Measurements from ENCODE around the gene DEFB131B. TPM values are rescaled to one million over a fixed set of nuclear protein-coding genes. Genes with fewer than 3 reads are reported as not detected.
"Not testable (repeated sequence)": the region's sequence is repeated elsewhere in the genome, so short reads cannot be mapped to it uniquely, and the experiment has no call there.

DEFB131B gene
- total RNA-seq (not detected), polyA plus RNA-seq (not detected), total RNA-seq (0 reads per million in 6 experiments)

GRCh38 chr11:71878059-71878458 lies at the start of gene DEFB131B:
Gene DEFB131B, plus strand, starts transcription at chr11:71878453. Its CDS starts 0 bp downstream, at chr11:71878453.
- H3K4me1 Mint-ChIP-seq, H3K27ac Mint-ChIP-seq, H3K9me3 Mint-ChIP-seq, H3K4me3 Mint-ChIP-seq, H3K27me3 Mint-ChIP-seq, ATAC-seq, POLR2A ChIA-PET, DNase-seq: not testable (repeated sequence)
- H3K36me3 Mint-ChIP-seq: peaks cover 5 to 47% (median 22%) of the 10 kb centered on the region in 3 donors

GRCh38 chr11:71829247-71829646 lies 49.0 kb upstream of the DEFB131B start:
- not testable (repeated sequence) for ATAC-seq, H3K36me3 Mint-ChIP-seq, DNase-seq, H3K9me3 Mint-ChIP-seq, H3K27me3 Mint-ChIP-seq, H3K4me3 Mint-ChIP-seq
- peaks cover 0 to 10% (median 3%) of the 10 kb centered on the region in 4 donors for H3K4me1 Mint-ChIP-seq
- peak overlapping the region in 1 of 10 donors; percentile 30 for H3K27ac Mint-ChIP-seq
- POLR2A ChIA-PET: interaction anchor here (0.7 kb wide), 1 partner anchor 97 kb away, joined by 4 read pairs; no protein-coding TSS in a partner anchor

GRCh38 chr11:71829686-71830085 lies 48.6 kb upstream of the DEFB131B start:
- H3K9me3 Mint-ChIP-seq, H3K4me3 Mint-ChIP-seq, H3K36me3 Mint-ChIP-seq, POLR2A ChIA-PET, H3K27me3 Mint-ChIP-seq, ATAC-seq: not testable (repeated sequence)
- peaks cover 0 to 10% (median 3%) of the 10 kb centered on the region in 4 donors for H3K4me1 Mint-ChIP-seq
- peak overlapping the region in 1 of 10 donors; percentile 30 for H3K27ac Mint-ChIP-seq
- DNase-seq: peak in 2 of 10 donors; percentile 6 to 23

GRCh38 chr11:71832811-71833210 lies 45.4 kb upstream of the DEFB131B start, which contains the start of gene DEFB108B:
Gene DEFB108B, plus strand, starts transcription at chr11:71833200. Its CDS starts 0 bp downstream, at chr11:71833200.
- H3K36me3 Mint-ChIP-seq, ATAC-seq, H3K27me3 Mint-ChIP-seq, H3K9me3 Mint-ChIP-seq, H3K4me3 Mint-ChIP-seq, DNase-seq, POLR2A ChIA-PET, H3K27ac Mint-ChIP-seq: not testable (repeated sequence)
- H3K4me1 Mint-ChIP-seq: peaks cover 0 to 10% (median 3%) of the 10 kb centered on the region in 4 donors

- H3K4me3 Mint-ChIP-seq, H3K4me1 Mint-ChIP-seq, H3K27me3 Mint-ChIP-seq, H3K27ac Mint-ChIP-seq, H3K36me3 Mint-ChIP-seq, POLR2A ChIA-PET, DNase-seq, ATAC-seq: not testable (repeated sequence)
- H3K9me3 Mint-ChIP-seq: peaks cover 0 to 15% (median 6%) of the 10 kb centered on the region in 9 donors
Measured at GRCh38 chr11:71842720-71843119, 35.5 kb upstream of the DEFB131B start.

GRCh38 chr11:71843355-71843754 lies 34.9 kb upstream of the DEFB131B start:
- DNase-seq, ATAC-seq, H3K27me3 Mint-ChIP-seq, H3K4me1 Mint-ChIP-seq, H3K27ac Mint-ChIP-seq, H3K4me3 Mint-ChIP-seq, POLR2A ChIA-PET, H3K36me3 Mint-ChIP-seq: not testable (repeated sequence)
- H3K9me3 Mint-ChIP-seq: peaks cover 0 to 21% (median 10%) of the 10 kb centered on the region in 9 donors

GRCh38 chr11:71843858-71844257 lies 34.4 kb upstream of the DEFB131B start:
- DNase-seq: no peak
- no peaks in the 10 kb centered on the region for H3K4me1 Mint-ChIP-seq
- peaks cover 0 to 9% (median 4%) of the 10 kb centered on the region in 3 donors for H3K36me3 Mint-ChIP-seq
- peaks cover 0 to 26% (median 12%) of the 10 kb centered on the region in 9 donors for H3K9me3 Mint-ChIP-seq
- H3K4me3 Mint-ChIP-seq: no peak overlapping the region
- no peaks in the 10 kb centered on the region for H3K27me3 Mint-ChIP-seq
- no peak overlapping the region for H3K27ac Mint-ChIP-seq
- no peak for ATAC-seq
- POLR2A ChIA-PET: no interaction called here

- POLR2A ChIA-PET, ATAC-seq, DNase-seq, H3K4me1 Mint-ChIP-seq, H3K4me3 Mint-ChIP-seq, H3K27ac Mint-ChIP-seq, H3K27me3 Mint-ChIP-seq: not testable (repeated sequence)
- H3K9me3 Mint-ChIP-seq: peaks cover 0 to 25% (median 10%) of the 10 kb centered on the region in 9 donors
- H3K36me3 Mint-ChIP-seq: peaks cover 14 to 35% (median 16%) of the 10 kb centered on the region in 3 donors
Measured at GRCh38 chr11:71853895-71854294, 24.4 kb upstream of the DEFB131B start.

GRCh38 chr11:71855880-71856279 lies 22.4 kb upstream of the DEFB131B start:
- Mint-ChIP-seq H3K36me3 (peaks cover 7 to 24% (median 10%) of the 10 kb centered on the region in 3 donors), H3K9me3 (peaks cover 0 to 14% (median 5%) of the 10 kb centered on the region in 9 donors)
- H3K27ac Mint-ChIP-seq, DNase-seq, ATAC-seq, H3K27me3 Mint-ChIP-seq, H3K4me1 Mint-ChIP-seq, H3K4me3 Mint-ChIP-seq, POLR2A ChIA-PET: not testable (repeated sequence)

- H3K4me1 Mint-ChIP-seq, ATAC-seq: not testable (repeated sequence)
Measured at GRCh38 chr11:71860835-71861234, 17.4 kb upstream of the DEFB131B start.

GRCh38 chr11:71863978-71864627 lies 14.2 kb upstream of the DEFB131B start:
- H3K9me3 Mint-ChIP-seq, H3K27ac Mint-ChIP-seq, H3K4me3 Mint-ChIP-seq, H3K36me3 Mint-ChIP-seq, H3K4me1 Mint-ChIP-seq, H3K27me3 Mint-ChIP-seq, POLR2A ChIA-PET: not testable (repeated sequence)
- DNase-seq: peak in 4 of 10 donors; percentile 4 to 32 (median 20)
- ATAC-seq: peak; percentile 56 to 63

More at GRCh38 chr11:71860835-71861234, 17.4 kb upstream of the DEFB131B start:
- H3K9me3 Mint-ChIP-seq, H3K27ac Mint-ChIP-seq, H3K27me3 Mint-ChIP-seq, POLR2A ChIA-PET, DNase-seq, H3K4me3 Mint-ChIP-seq: not testable (repeated sequence)
- peaks cover 0 to 12% (median 2%) of the 10 kb centered on the region in 3 donors for H3K36me3 Mint-ChIP-seq

GRCh38 chr11:71867209-71867608 lies 11.0 kb upstream of the DEFB131B start:
- H3K9me3 Mint-ChIP-seq, DNase-seq, H3K4me1 Mint-ChIP-seq, H3K27me3 Mint-ChIP-seq, ATAC-seq, POLR2A ChIA-PET, H3K4me3 Mint-ChIP-seq: not testable (repeated sequence)
- H3K36me3 Mint-ChIP-seq: peaks cover 0 to 13% (median 13%) of the 10 kb centered on the region in 3 donors
- peak overlapping the region in 1 of 10 donors; percentile 10 for H3K27ac Mint-ChIP-seq

GRCh38 chr11:71869931-71870330 lies 8.3 kb upstream of the DEFB131B start:
- POLR2A ChIA-PET, H3K27me3 Mint-ChIP-seq, ATAC-seq, H3K4me1 Mint-ChIP-seq, DNase-seq, H3K9me3 Mint-ChIP-seq, H3K4me3 Mint-ChIP-seq: not testable (repeated sequence)
- peaks cover 0 to 13% (median 13%) of the 10 kb centered on the region in 3 donors for H3K36me3 Mint-ChIP-seq
- H3K27ac Mint-ChIP-seq: peak overlapping the region in 1 of 10 donors; percentile 14
